K562 (cell line): Measurements from ENCODE around the gene FGF14. TPM values are rescaled to one million over a fixed set of nuclear protein-coding genes. Genes with fewer than 3 reads are reported as not detected.

ENCODE experiments used
- ATAC-seq: fragments of 200-7000 bp; cut with Tn5 transposase; 3 replicates; pipeline ENCODE4 v1.9.1; 2020; ENCODE audit warnings: moderate library complexity
- BruUV-seq: library from RNA; stranded (reverse); fragments of 400-500 nt; replicated peaks from 2 replicates; lab custom pipeline; 2021; lab: Mats Ljungman, UMichigan
- CTCF ChIA-PET: fragments of 300-600 bp; formaldehyde crosslinking; extraction: SDS; loops from one replicate; lab custom pipeline; 2021; ENCODE audit warnings: low intra/inter-chr PET ratio; lab: Yijun Ruan, JAX
- POLR2A ChIA-PET: fragments of 300-600, 350-650 bp; sonication (Branson Sonifier 250); formaldehyde crosslinking; extraction: SDS; loops from one replicate; lab custom pipeline; 2021; ENCODE audit warnings: antibody characterized with exemption, inconsistent platforms; lab: Yijun Ruan, JAX
- DNase-seq, 4 experiments: peaks; one replicate each; pipeline versions ENCODE4 v3.0.0 to v3.0.0-alpha.2; 2011 to 2018; ENCODE audit warnings: low spot score in 3 of 4, mixed read lengths in 3 of 4; ENCODE audit errors: extremely low read depth in 1 of 4
- FAIRE-seq: peaks from 2 replicates; lab custom pipeline; 2011; peaks lifted over from hg19 to GRCh38; lab: Jason Lieb, UNC
- H2AFZ ChIP-seq: 2 replicates; pipeline ENCODE4 v1.6.0; 2011; ENCODE audit warnings: low read depth, low read length, control low read depth, inconsistent platforms
- H3K27ac ChIP-seq: fragments of 200-600 bp; 3 replicates; pipeline ENCODE4 v1.8.0; 2011; ENCODE audit warnings: low read depth, mild to moderate bottlenecking, control low read depth, inconsistent platforms, low read length, moderate library complexity, mixed read lengths; ENCODE audit errors: extremely low read depth
- H3K27me3 ChIP-seq, 2 experiments: fragments of 300-600 bp in 1 of 2; 2 replicates in 1 of 2; 3 replicates in 1 of 2; pipeline versions ENCODE4 v1.6.0 to v1.8.0; 2011; ENCODE audit warnings: inconsistent platforms in 2 of 2, low read length in 2 of 2, mild to moderate bottlenecking in 1 of 2, mixed read lengths in 1 of 2, moderate library complexity in 1 of 2; ENCODE audit not compliant: control insufficient read depth in 2 of 2, insufficient read depth in 2 of 2
- H3K36me3 ChIP-seq: fragments of 300-600 bp; 3 replicates; pipeline ENCODE4 v1.8.0; 2011; ENCODE audit warnings: mild to moderate bottlenecking, low read length, inconsistent platforms; ENCODE audit not compliant: control insufficient read depth, insufficient read depth
- H3K4me1 ChIP-seq, 2 experiments: fragments of 200-600 bp in 1 of 2; replicated peaks in 1 of 2; 2 replicates in 1 of 2; 3 replicates in 1 of 2; pipeline versions ENCODE4 v1.5.1 to v1.8.0; 2011; ENCODE audit warnings: inconsistent platforms in 2 of 2, low read length in 2 of 2, mild to moderate bottlenecking in 1 of 2, mixed read lengths in 1 of 2, moderate library complexity in 1 of 2; ENCODE audit not compliant: control insufficient read depth in 2 of 2, insufficient read depth in 2 of 2
- H3K4me2 ChIP-seq: 2 replicates; pipeline ENCODE4 v1.6.1; 2011; ENCODE audit warnings: low read length, control low read depth, inconsistent platforms, mixed read lengths; ENCODE audit not compliant: insufficient read depth
- H3K4me3 ChIP-seq: fragments of 200-600 bp; sonication (generic), shearing (Covaris generic); 2 replicates; pipeline ENCODE4 v1.5.1; 2016; ENCODE audit warnings: control low read depth, inconsistent platforms
- H3K79me2 ChIP-seq: fragments of 200-600 bp; 3 replicates; pipeline ENCODE4 v1.8.0; 2011; ENCODE audit warnings: low read length, inconsistent platforms; ENCODE audit not compliant: control insufficient read depth, insufficient read depth
- H3K9ac ChIP-seq, 2 experiments: 2 replicates each; pipeline versions ENCODE4 v1.6.0 to v1.6.1; 2011; ENCODE audit warnings: low read depth in 2 of 2, low read length in 2 of 2, control low read depth in 1 of 2, inconsistent platforms in 1 of 2, mild to moderate bottlenecking in 1 of 2, mixed read lengths in 1 of 2; ENCODE audit not compliant: insufficient read depth in 1 of 2
- H3K9me1 ChIP-seq: one replicate; pipeline ENCODE4 v1.6.0; 2011; ENCODE audit warnings: inconsistent platforms, mild to moderate bottlenecking, low read length, moderate library complexity; ENCODE audit not compliant: control insufficient read depth, insufficient read depth
- H3K9me3 ChIP-seq: replicated peaks from 2 replicates; pipeline ENCODE4 v1.5.1; 2011; ENCODE audit warnings: low read depth, low read length, inconsistent platforms; ENCODE audit not compliant: control insufficient read depth, insufficient read depth
- H4K20me1 ChIP-seq: replicated peaks from 2 replicates; pipeline ENCODE4 v1.6.1; 2011; ENCODE audit warnings: low read length, inconsistent platforms, mixed read lengths; ENCODE audit not compliant: control insufficient read depth, insufficient read depth
- ATF7 ChIP-seq: fragments of 450-650 bp; IDR thresholded peaks from 2 replicates; pipeline ENCODE4 v1.7.1; 2014; ENCODE audit warnings: mild to moderate bottlenecking, moderate library complexity
- HSF4 ChIP-seq: fragments of 250-450 bp; sonication (Bioruptor Pico); IDR thresholded peaks from 2 replicates; pipeline ENCODE4 v2.1.2; 2022; ENCODE audit warnings: mild to moderate bottlenecking, moderate library complexity, borderline replicate concordance
- MXI1 ChIP-seq: IDR thresholded peaks from 2 replicates; pipeline ENCODE4 v1.6.1; 2011; ENCODE audit warnings: low read depth, mild to moderate bottlenecking, improper control_type of control experiment, low read length
- NFE2L1 ChIP-seq: fragments of 450-650 bp; IDR thresholded peaks from 2 replicates; pipeline ENCODE4 v1.6.1; 2016; ENCODE audit warnings: missing genetic modification characterization, low read depth, mild to moderate bottlenecking, missing compliant biosample characterization, moderate library complexity, borderline replicate concordance
- PHTF2 ChIP-seq: fragments of 250-450 bp; sonication (Bioruptor Pico); IDR thresholded peaks from 2 replicates; pipeline ENCODE4 v1.5.0; 2021; ENCODE audit warnings: mild to moderate bottlenecking
- RBBP5 ChIP-seq: fragments of 200-600 bp; sonication (generic); IDR thresholded peaks from 2 replicates; pipeline ENCODE4 v1.6.1; 2012; ENCODE audit warnings: borderline replicate concordance, mild to moderate bottlenecking, low read length, control low read depth, inconsistent platforms; ENCODE audit not compliant: insufficient read depth, poor library complexity, severe bottlenecking
- RBM14 ChIP-seq: fragments of 200-400 bp; formaldehyde crosslinking; IDR thresholded peaks from 2 replicates; pipeline ENCODE4 v1.6.1; 2018; ENCODE audit warnings: low read depth, mild to moderate bottlenecking, low read length, moderate library complexity, borderline replicate concordance; ENCODE audit not compliant: insufficient read depth
- TGIF2 ChIP-seq: sonication (generic); formaldehyde crosslinking; IDR thresholded peaks from 2 replicates; pipeline ENCODE4 v1.8.1; 2022; ENCODE audit warnings: mild to moderate bottlenecking, missing genetic modification reagents, moderate library complexity
- ZC3H11A ChIP-seq: IDR thresholded peaks from 2 replicates; pipeline ENCODE4 v1.6.1; 2012; ENCODE audit warnings: low read depth, low read length, improper control_type of control experiment
- ZNF785 ChIP-seq: fragments of 250-450 bp; sonication (Bioruptor Pico); IDR thresholded peaks from 2 replicates; pipeline ENCODE4 v1.4.0; 2020; ENCODE audit warnings: mild to moderate bottlenecking
- WGBS: fragments of 100-300 bp; shearing (Covaris generic); methylation state at CpG from one replicate; pipeline ENCODE4 v1.1.6; 2016; ENCODE audit warnings: low coverage, mixed read lengths; ENCODE audit not compliant: insufficient coverage; ENCODE audit errors: missing lambda C conversion rate; 5-methylcytosine and 5-hydroxymethylcytosine counted together
- in situ Hi-C: fragments of 300-500 bp; cut with MboI; formaldehyde crosslinking; loops from 4 replicates; pipeline ENCODE4 v1.15.0; 2018; ENCODE audit warnings: inconsistent platforms, mixed read lengths
- intact Hi-C: fragments of 100-400 bp; cut with micrococcal nuclease; formaldehyde crosslinking; loops from 2 replicates; pipeline ENCODE4 v1.14.2; 2022
- polyA plus RNA-seq, 8 experiments: library from polyadenylated mRNA; depleted of rRNA in 4 of 8; stranded (reverse) in 5 of 8; unstranded in 3 of 8; fragments of >200 nt; fragmentation: Nextera tagmentation in 2 of 8; fragmentation: Illumina TruSeq in 1 of 8; extraction: Ambion mirVana in 2 of 8; extraction: Trizol in 1 of 8; gene quantifications; 2 replicates each; pipeline versions ENCODE4 v1.2.1 to v1.2.3, GENCODE V29; 2011 to 2014; ENCODE audit warnings: inconsistent platforms in 1 of 8, missing spikeins in 1 of 8
- total RNA-seq, 7 experiments: library from RNA; depleted of rRNA in 6 of 7; stranded (reverse); fragments of >200 nt in 6 of 7; fragmentation: Illumina TruSeq in 2 of 7; extraction: Trizol in 2 of 7; gene quantifications; 2 replicates each; pipeline versions ENCODE4 v1.2.1 to v1.2.3, GENCODE V29; 2011 to 2021; ENCODE audit warnings: low replicate concordance in 1 of 7
- TF ChIP-seq, protein P1 (sequence below): fragments of 450-650 bp; IDR thresholded peaks from 2 replicates; pipeline ENCODE4 v1.6.1; 2017; ENCODE audit warnings: mild to moderate bottlenecking, moderate library complexity
- TF ChIP-seq, protein P2 (sequence below), 2 experiments: fragments of 450-650 bp; IDR thresholded peaks; 2 replicates each; pipeline ENCODE4 v1.6.1; 2016
- TF ChIP-seq, protein P3 (sequence below): sonication (generic); formaldehyde crosslinking; IDR thresholded peaks from 2 replicates; pipeline ENCODE4 v1.8.1; 2022; ENCODE audit warnings: missing genetic modification reagents

FGF14 gene
- total and polyA plus RNA-seq, 9 of the 15 experiments (the other 6 are each of a cell fraction or from before 2014, with no cell fraction given) = not detected

DNA sequence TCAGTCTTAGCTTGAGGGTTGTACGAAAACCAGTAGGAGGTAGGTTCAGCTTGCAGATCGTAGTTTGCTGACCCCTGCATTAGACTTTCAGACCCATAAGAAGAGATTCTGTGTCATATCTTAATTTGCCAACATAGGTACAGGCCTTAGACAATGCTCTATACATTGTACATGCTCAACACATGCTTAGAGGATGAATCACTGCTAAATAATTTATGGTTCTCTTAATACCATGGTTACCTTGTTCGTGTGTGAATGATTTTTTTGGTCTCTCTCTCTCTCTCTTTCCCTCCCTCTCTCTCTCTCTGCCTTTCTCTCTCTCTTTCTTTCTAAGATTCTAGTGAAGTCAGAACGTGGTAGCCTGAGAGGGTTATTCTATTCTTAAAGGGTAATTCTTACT, 112.2 kb downstream of the FGF14 start:
- in situ Hi-C loops (no loop called here), intact Hi-C loops (no loop called here)
- no peak overlapping the region for H3K4me3 ChIP-seq
- POLR2A ChIA-PET = no interaction called here
- no peak overlapping the region for H2AFZ ChIP-seq
- H3K9ac ChIP-seq = no peak overlapping the region
- H3K4me2 ChIP-seq = no peak overlapping the region
- FAIRE-seq (no peak), DNase-seq (no peak), ATAC-seq (no peak)
- H3K79me2 ChIP-seq = no peaks in the 10 kb centered on the region
- no peak overlapping the region for H3K27ac ChIP-seq
- no peaks in the 10 kb centered on the region for H3K9me3 ChIP-seq
- no peaks in the 10 kb centered on the region for H4K20me1 ChIP-seq
- 0% methylated on average over 4 of the region's 4 CpGs for WGBS
- H3K4me1 ChIP-seq = no peaks in the 10 kb centered on the region
- BruUV-seq = no TSS peak
- CTCF ChIA-PET = no interaction called here
- no peaks in the 10 kb centered on the region for H3K36me3 ChIP-seq
- H3K9me1 ChIP-seq = no peaks in the 10 kb centered on the region
- no peaks in the 10 kb centered on the region for H3K27me3 ChIP-seq
- no peak for TF ChIP-seq HSF4
- TF ChIP-seq, protein P1, sequence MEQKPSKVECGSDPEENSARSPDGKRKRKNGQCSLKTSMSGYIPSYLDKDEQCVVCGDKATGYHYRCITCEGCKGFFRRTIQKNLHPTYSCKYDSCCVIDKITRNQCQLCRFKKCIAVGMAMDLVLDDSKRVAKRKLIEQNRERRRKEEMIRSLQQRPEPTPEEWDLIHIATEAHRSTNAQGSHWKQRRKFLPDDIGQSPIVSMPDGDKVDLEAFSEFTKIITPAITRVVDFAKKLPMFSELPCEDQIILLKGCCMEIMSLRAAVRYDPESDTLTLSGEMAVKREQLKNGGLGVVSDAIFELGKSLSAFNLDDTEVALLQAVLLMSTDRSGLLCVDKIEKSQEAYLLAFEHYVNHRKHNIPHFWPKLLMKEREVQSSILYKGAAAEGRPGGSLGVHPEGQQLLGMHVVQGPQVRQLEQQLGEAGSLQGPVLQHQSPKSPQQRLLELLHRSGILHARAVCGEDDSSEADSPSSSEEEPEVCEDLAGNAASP = no peak
- no peak for TF ChIP-seq ATF7
- TF ChIP-seq MXI1 = no peak
- TF ChIP-seq RBM14 = no peak
- no peak for TF ChIP-seq PHTF2 (CRISPR knock-in tag)
- TF ChIP-seq ZC3H11A = no peak
- no peak for TF ChIP-seq ZNF785
- no peak for TF ChIP-seq RBBP5
- TF ChIP-seq NFE2L1 (tag) = no peak
- TF ChIP-seq, protein P2, sequence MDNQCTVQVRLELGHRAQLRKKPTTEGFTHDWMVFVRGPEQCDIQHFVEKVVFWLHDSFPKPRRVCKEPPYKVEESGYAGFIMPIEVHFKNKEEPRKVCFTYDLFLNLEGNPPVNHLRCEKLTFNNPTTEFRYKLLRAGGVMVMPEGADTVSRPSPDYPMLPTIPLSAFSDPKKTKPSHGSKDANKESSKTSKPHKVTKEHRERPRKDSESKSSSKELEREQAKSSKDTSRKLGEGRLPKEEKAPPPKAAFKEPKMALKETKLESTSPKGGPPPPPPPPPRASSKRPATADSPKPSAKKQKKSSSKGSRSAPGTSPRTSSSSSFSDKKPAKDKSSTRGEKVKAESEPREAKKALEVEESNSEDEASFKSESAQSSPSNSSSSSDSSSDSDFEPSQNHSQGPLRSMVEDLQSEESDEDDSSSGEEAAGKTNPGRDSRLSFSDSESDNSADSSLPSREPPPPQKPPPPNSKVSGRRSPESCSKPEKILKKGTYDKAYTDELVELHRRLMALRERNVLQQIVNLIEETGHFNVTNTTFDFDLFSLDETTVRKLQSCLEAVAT (IDR thresholded peaks at IDR 0.05) = no peak
- no peak for TF ChIP-seq TGIF2 (CRISPR knock-in tag)
- TF ChIP-seq, protein P3, sequence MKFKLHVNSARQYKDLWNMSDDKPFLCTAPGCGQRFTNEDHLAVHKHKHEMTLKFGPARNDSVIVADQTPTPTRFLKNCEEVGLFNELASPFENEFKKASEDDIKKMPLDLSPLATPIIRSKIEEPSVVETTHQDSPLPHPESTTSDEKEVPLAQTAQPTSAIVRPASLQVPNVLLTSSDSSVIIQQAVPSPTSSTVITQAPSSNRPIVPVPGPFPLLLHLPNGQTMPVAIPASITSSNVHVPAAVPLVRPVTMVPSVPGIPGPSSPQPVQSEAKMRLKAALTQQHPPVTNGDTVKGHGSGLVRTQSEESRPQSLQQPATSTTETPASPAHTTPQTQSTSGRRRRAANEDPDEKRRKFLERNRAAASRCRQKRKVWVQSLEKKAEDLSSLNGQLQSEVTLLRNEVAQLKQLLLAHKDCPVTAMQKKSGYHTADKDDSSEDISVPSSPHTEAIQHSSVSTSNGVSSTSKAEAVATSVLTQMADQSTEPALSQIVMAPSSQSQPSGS (CRISPR knock-in tag) = no peak
